ENCODE results near the gene TIAM2.

Gene TIAM2

GRCh38 chr6:155021680-155022079 lies 26.6 kb downstream of the TIAM2 start:
- FAIRE-seq, result peak; percentile 31
- DNase-seq (ENCODE audit: extremely low spot score, insufficient read length, low read depth), result no peak

GRCh38 chr6:155022721-155023120 lies 27.6 kb downstream of the TIAM2 start:
- FAIRE-seq, result no peak

GRCh38 chr6:155023717-155024116 lies 28.6 kb downstream of the TIAM2 start:
- FAIRE-seq (no peak), DNase-seq (ENCODE audit: extremely low spot score, insufficient read length, low read depth) (no peak)

More at GRCh38 chr6:155022721-155023120, 27.6 kb downstream of the TIAM2 start:
- no peak for DNase-seq (ENCODE audit: extremely low spot score, insufficient read length, low read depth)

- DNase-seq (ENCODE audit: extremely low spot score, insufficient read length, low read depth) (no peak), FAIRE-seq (no peak)
Observed at GRCh38 chr6:155024391-155025027, 29.4 kb downstream of the TIAM2 start.

GRCh38 chr6:155026022-155026705 lies 31.0 kb downstream of the TIAM2 start:
- FAIRE-seq (no peak), DNase-seq (ENCODE audit: extremely low spot score, insufficient read length, low read depth) (no peak)

- DNase-seq (ENCODE audit: extremely low spot score, insufficient read length, low read depth) (no peak), FAIRE-seq (no peak)
Observed at GRCh38 chr6:155026706-155027045, 31.6 kb downstream of the TIAM2 start.

GRCh38 chr6:155030148-155030720 lies 35.1 kb downstream of the TIAM2 start:
- DNase-seq (ENCODE audit: extremely low spot score, insufficient read length, low read depth) (no peak), FAIRE-seq (no peak)

GRCh38 chr6:155031091-155031490 lies 36.0 kb downstream of the TIAM2 start:
- FAIRE-seq (no peak), DNase-seq (ENCODE audit: extremely low spot score, insufficient read length, low read depth) (no peak)

- no peak for FAIRE-seq
Observed at GRCh38 chr6:155033021-155033791, 38.1 kb downstream of the TIAM2 start.

GRCh38 chr6:155036907-155037306 lies 41.8 kb downstream of the TIAM2 start:
- FAIRE-seq (no peak), DNase-seq (ENCODE audit: extremely low spot score, insufficient read length, low read depth) (no peak)

More at GRCh38 chr6:155033021-155033791, 38.1 kb downstream of the TIAM2 start:
- DNase-seq (ENCODE audit: extremely low spot score, insufficient read length, low read depth), result no peak

GRCh38 chr6:155038104-155038503 lies 43.0 kb downstream of the TIAM2 start:
- no peak for DNase-seq (ENCODE audit: extremely low spot score, insufficient read length, low read depth)
- FAIRE-seq, result no peak

- no peak for FAIRE-seq
- DNase-seq (ENCODE audit: extremely low spot score, insufficient read length, low read depth), result no peak
Observed at GRCh38 chr6:155038527-155038926, 43.4 kb downstream of the TIAM2 start.

GRCh38 chr6:155039618-155040017 lies 44.5 kb downstream of the TIAM2 start:
- no peak for DNase-seq (ENCODE audit: extremely low spot score, insufficient read length, low read depth)
- FAIRE-seq, result no peak

GRCh38 chr6:155040154-155040553 lies 45.0 kb downstream of the TIAM2 start:
- FAIRE-seq (no peak), DNase-seq (ENCODE audit: extremely low spot score, insufficient read length, low read depth) (no peak)

GRCh38 chr6:155040901-155041650 lies 46.0 kb downstream of the TIAM2 start:
- no peak for DNase-seq (ENCODE audit: extremely low spot score, insufficient read length, low read depth)
- no peak for FAIRE-seq

- no peak for FAIRE-seq
Observed at GRCh38 chr6:155041741-155042279, 46.7 kb downstream of the TIAM2 start.

GRCh38 chr6:155042983-155043382 lies 47.9 kb downstream of the TIAM2 start:
- no peak for DNase-seq (ENCODE audit: extremely low spot score, insufficient read length, low read depth)
- FAIRE-seq, result no peak

More at GRCh38 chr6:155041741-155042279, 46.7 kb downstream of the TIAM2 start:
- no peak for DNase-seq (ENCODE audit: extremely low spot score, insufficient read length, low read depth)

- FAIRE-seq, result no peak
Observed at GRCh38 chr6:155045561-155046404, 50.7 kb downstream of the TIAM2 start.

GRCh38 chr6:155047523-155047922 lies 52.4 kb downstream of the TIAM2 start:
- DNase-seq (ENCODE audit: extremely low spot score, insufficient read length, low read depth), result no peak
- no peak for FAIRE-seq

More at GRCh38 chr6:155045561-155046404, 50.7 kb downstream of the TIAM2 start:
- no peak for DNase-seq (ENCODE audit: extremely low spot score, insufficient read length, low read depth)
